PC-9 (cell line): ENCODE results near the gene SCN2B. TPM values are rescaled to one million over a fixed set of nuclear protein-coding genes. Genes with fewer than 3 reads are reported as not detected.

ENCODE experiments used
- BruUV-seq: library from RNA; stranded (reverse); fragments of 400-500 nt; replicated peaks from 2 replicates; lab custom pipeline; 2021; lab: Mats Ljungman, UMichigan
- CTCF ChIA-PET: fragments of 300-600 bp; sonication (Branson Sonifier 250); formaldehyde crosslinking; loops from one replicate; lab custom pipeline; 2022; ENCODE audit warnings: antibody characterized with exemption; lab: Charles Lee
- POLR2A ChIA-PET: fragments of 300-600 bp; sonication (Branson Sonifier 250); formaldehyde crosslinking; loops from one replicate; lab custom pipeline; 2022; ENCODE audit warnings: antibody characterized with exemption; ENCODE audit not compliant: unreplicated experiment; lab: Charles Lee
- DNase-seq, 2 experiments: peaks; one replicate each; pipeline versions ENCODE4 v3.0.0 to v3.0.0-alpha.2; 2015 to 2022; ENCODE audit warnings: mixed read lengths in 1 of 2
- H2AFZ ChIP-seq: fragments of 200-600 bp; sonication (generic); 2 replicates; pipeline ENCODE4 v1.8.1; 2017; ENCODE audit warnings: antibody characterized with exemption
- H3F3A ChIP-seq: fragments of 200-600 bp; sonication (generic); 2 replicates; pipeline ENCODE4 v1.8.1; 2017; ENCODE audit warnings: antibody characterized with exemption, mild to moderate bottlenecking, low read depth; ENCODE audit not compliant: insufficient read depth
- H3K27ac ChIP-seq: fragments of 200-600 bp; sonication (generic); 2 replicates; pipeline ENCODE4 v1.6.1; 2016; ENCODE audit warnings: mixed run types
- H3K27me3 ChIP-seq: fragments of 200-600 bp; sonication (generic); 2 replicates; pipeline ENCODE4 v1.6.1; 2016; ENCODE audit warnings: low read depth, mixed run types; ENCODE audit not compliant: insufficient read depth
- H3K36me3 ChIP-seq: fragments of 200-600 bp; sonication (generic); 2 replicates; pipeline ENCODE4 v1.6.1; 2016; ENCODE audit warnings: low read depth, mixed run types
- H3K4me1 ChIP-seq: fragments of 200-600 bp; sonication (generic); replicated peaks from 2 replicates; pipeline ENCODE4 v1.6.1; 2016; ENCODE audit warnings: mixed run types; ENCODE audit not compliant: insufficient read depth
- H3K4me2 ChIP-seq: fragments of 200-600 bp; sonication (generic); 2 replicates; pipeline ENCODE4 v1.6.1; 2017; ENCODE audit warnings: mixed run types
- H3K4me3 ChIP-seq: fragments of 200-600 bp; sonication (generic); 2 replicates; pipeline ENCODE4 v1.6.1; 2016; ENCODE audit warnings: mixed run types
- H3K79me2 ChIP-seq: fragments of 200-600 bp; sonication (generic); 2 replicates; pipeline ENCODE4 v1.6.1; 2017; ENCODE audit warnings: low read depth, mixed run types
- H3K9me2 ChIP-seq: fragments of 200-600 bp; sonication (generic); 2 replicates; pipeline ENCODE4 v1.8.1; 2017; ENCODE audit warnings: mild to moderate bottlenecking; ENCODE audit not compliant: insufficient read depth
- H3K9me3 ChIP-seq: fragments of 200-600 bp; sonication (generic); 2 replicates; pipeline ENCODE4 v1.8.1; 2016; ENCODE audit warnings: low read depth; ENCODE audit not compliant: insufficient read depth
- H4K20me1 ChIP-seq: fragments of 200-600 bp; sonication (generic); 2 replicates; pipeline ENCODE4 v1.8.1; 2017; ENCODE audit not compliant: insufficient read depth
- CTCF ChIP-seq: fragments of 200-600 bp; sonication (generic); conservative IDR thresholded peaks from 2 replicates; pipeline ENCODE4 v1.6.1; 2017; ENCODE audit warnings: mixed run types, antibody characterized with exemption, mild to moderate bottlenecking, moderate library complexity
- EZH2 ChIP-seq: fragments of 200-600 bp; sonication (generic); IDR thresholded peaks from 2 replicates; pipeline ENCODE4 v1.8.0; 2017; ENCODE audit warnings: antibody characterized with exemption, low read depth
- intact Hi-C: fragments of 100-400 bp; cut with micrococcal nuclease; formaldehyde crosslinking; loops from one replicate; pipeline ENCODE4 v1.10.0; 2022; ENCODE audit not compliant: unreplicated experiment
- total RNA-seq: library from RNA; stranded (reverse); gene quantifications from 2 replicates; pipeline ENCODE4 v1.2.3, GENCODE V29; 2021

The SCN2B gene
- total RNA-seq, 1 experiment from 2014 or later, result not detected

- Histone ChIP-seq H4K20me1 (no peaks in the 10 kb centered on the region), H2AFZ (no peak within 1 kb of the TSS), H3K4me3 (no peak within 1 kb of the TSS), H3K27ac (no peak within 1 kb of the TSS), H3K4me1 (no peaks in the 10 kb centered on the region; the same call in 1 of the 2 replicates), H3K36me3 (no peaks in the 10 kb centered on the region), H3F3A (peaks cover 5% of the 10 kb centered on the region; the same call in 1 of the 2 replicates), H3K4me2 (no peak within 1 kb of the TSS), H3K9me3 (no peaks in the 10 kb centered on the region), H3K9me2 (no peaks in the 10 kb centered on the region), H3K79me2 (no peaks in the 10 kb centered on the region), H3K27me3 (peaks cover 79% of the 10 kb centered on the region)
- intact Hi-C loops, result no loop called here
- CTCF ChIA-PET, result interaction anchor here (0.7 kb wide), 1 partner anchor 111 kb away, joined by 12 read pairs; the partner anchor contains the start of gene MPZL2
- peak in 1 of 2 experiments; percentile 41 for DNase-seq
- TF ChIP-seq CTCF (no peak), EZH2 (no peak)
- POLR2A ChIA-PET, result no interaction called here
- BruUV-seq, result no TSS peak
These were observed 23.6 kb downstream of the SCN2B start, which contains the start of gene SCN4B for GRCh38 chr11:118152552-118153471. Gene SCN4B (minus strand): TSS chr11:118152823. CDS start chr11:118152673, 150 bp downstream.

- no peaks in the 10 kb centered on the region for H3K79me2 ChIP-seq
- ChIA-PET CTCF (no interaction called here), POLR2A (interaction anchor here (0.6 kb wide), 1 partner anchor 100 kb away, joined by 5 read pairs; the partner anchor contains the start of gene MPZL3)
- intact Hi-C loops, result no loop called here
- H4K20me1 ChIP-seq, result no peaks in the 10 kb centered on the region
- H3K27me3 ChIP-seq, result peaks cover 72% of the 10 kb centered on the region
- no peaks in the 10 kb centered on the region for H3K9me2 ChIP-seq
- no peak overlapping the region for H2AFZ ChIP-seq
- BruUV-seq, result no TSS peak
- no peak for TF ChIP-seq CTCF
- H3K27ac ChIP-seq, result no peak overlapping the region
- H3K9me3 ChIP-seq, result no peaks in the 10 kb centered on the region
- no peak overlapping the region for H3K4me3 ChIP-seq
- DNase-seq, result no peak
- peaks cover 5% of the 10 kb centered on the region; the same call in 1 of the 2 replicates for H3F3A ChIP-seq
- H3K4me2 ChIP-seq, result no peak overlapping the region
- H3K4me1 ChIP-seq, result no peaks in the 10 kb centered on the region; the same call in 1 of the 2 replicates
- no peaks in the 10 kb centered on the region for H3K36me3 ChIP-seq
These were observed 24.4 kb downstream of the SCN2B start for GRCh38 chr11:118152020-118152551.

- Histone ChIP-seq H3K9me2 (no peaks in the 10 kb centered on the region), H3K4me1 (no peaks in the 10 kb centered on the region; the same call in 1 of the 2 replicates), H3K27me3 (peaks cover 72% of the 10 kb centered on the region), H3K4me2 (no peak overlapping the region), H3K4me3 (no peak overlapping the region), H3K36me3 (no peaks in the 10 kb centered on the region), H3K9me3 (no peaks in the 10 kb centered on the region), H3K27ac (no peak overlapping the region), H3F3A (peaks cover 5% of the 10 kb centered on the region; the same call in 1 of the 2 replicates), H2AFZ (no peak overlapping the region), H3K79me2 (no peaks in the 10 kb centered on the region), H4K20me1 (no peaks in the 10 kb centered on the region)
- TF ChIP-seq CTCF, result no peak
- no peak for TF ChIP-seq EZH2
- ChIA-PET POLR2A (no interaction called here), CTCF (no interaction called here)
- intact Hi-C loops, result no loop called here
- no TSS peak for BruUV-seq
- peak in 1 of 2 experiments; percentile 58 for DNase-seq
These were observed 25.0 kb downstream of the SCN2B start for GRCh38 chr11:118151431-118151830.
